Bronchial epithelial cell (primary cell): ENCODE measurements around the gene SBNO2. TPM values are rescaled to one million over a fixed set of nuclear protein-coding genes. Genes with fewer than 3 reads are reported as not detected.
A peak's percentile ranks its signal among the peaks of the same experiment; 100 is the strongest.

Source experiments
- DNase-seq: peaks from one replicate; pipeline ENCODE4 v3.0.0-alpha.2; 2010; ENCODE audit warnings: low read depth
- FAIRE-seq: peaks from 2 replicates; lab custom pipeline; 2011; peaks lifted over from hg19 to GRCh38; lab: Jason Lieb, UNC
- H3K27me3 ChIP-seq: 2 replicates; pipeline ENCODE4 v1.5.1; 2011; ENCODE audit warnings: low read length; ENCODE audit not compliant: control insufficient read depth, insufficient read depth
- H3K36me3 ChIP-seq: 2 replicates; pipeline ENCODE4 v1.5.1; 2011; ENCODE audit warnings: low read length; ENCODE audit not compliant: control insufficient read depth, insufficient read depth
- H3K4me3 ChIP-seq: 2 replicates; pipeline ENCODE4 v1.5.1; 2011; ENCODE audit warnings: mild to moderate bottlenecking, low read depth, low read length, control low read depth
- total RNA-seq: library from RNA; depleted of rRNA; stranded (reverse); fragments of >200 nt; gene quantifications from 2 replicates; pipeline ENCODE4 v1.2.1, GENCODE V29; 2014
- TF ChIP-seq, protein P1 (sequence below): IDR thresholded peaks from 2 replicates; pipeline ENCODE4 v1.5.1; 2011; ENCODE audit warnings: mild to moderate bottlenecking, moderate library complexity, low read length, control low read depth, inconsistent platforms; ENCODE audit not compliant: insufficient read depth, severe bottlenecking

The SBNO2 gene
- total RNA-seq, 1 donor from 2014 or later, result 16.8 TPM

GRCh38 chr19:1199531-1199930 is 25.5 kb upstream of the SBNO2 start:
- FAIRE-seq (no peak), DNase-seq (no peak)
- Histone ChIP-seq H3K36me3 (no peaks in the 10 kb centered on the region), H3K4me3 (no peak overlapping the region), H3K27me3 (no peaks in the 10 kb centered on the region)
- TF ChIP-seq, protein P1, sequence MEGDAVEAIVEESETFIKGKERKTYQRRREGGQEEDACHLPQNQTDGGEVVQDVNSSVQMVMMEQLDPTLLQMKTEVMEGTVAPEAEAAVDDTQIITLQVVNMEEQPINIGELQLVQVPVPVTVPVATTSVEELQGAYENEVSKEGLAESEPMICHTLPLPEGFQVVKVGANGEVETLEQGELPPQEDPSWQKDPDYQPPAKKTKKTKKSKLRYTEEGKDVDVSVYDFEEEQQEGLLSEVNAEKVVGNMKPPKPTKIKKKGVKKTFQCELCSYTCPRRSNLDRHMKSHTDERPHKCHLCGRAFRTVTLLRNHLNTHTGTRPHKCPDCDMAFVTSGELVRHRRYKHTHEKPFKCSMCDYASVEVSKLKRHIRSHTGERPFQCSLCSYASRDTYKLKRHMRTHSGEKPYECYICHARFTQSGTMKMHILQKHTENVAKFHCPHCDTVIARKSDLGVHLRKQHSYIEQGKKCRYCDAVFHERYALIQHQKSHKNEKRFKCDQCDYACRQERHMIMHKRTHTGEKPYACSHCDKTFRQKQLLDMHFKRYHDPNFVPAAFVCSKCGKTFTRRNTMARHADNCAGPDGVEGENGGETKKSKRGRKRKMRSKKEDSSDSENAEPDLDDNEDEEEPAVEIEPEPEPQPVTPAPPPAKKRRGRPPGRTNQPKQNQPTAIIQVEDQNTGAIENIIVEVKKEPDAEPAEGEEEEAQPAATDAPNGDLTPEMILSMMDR, result no peak

GRCh38 chr19:1189419-1189818 is 15.4 kb upstream of the SBNO2 start:
- FAIRE-seq, result no peak
- peak; percentile 63 for DNase-seq

DNA sequence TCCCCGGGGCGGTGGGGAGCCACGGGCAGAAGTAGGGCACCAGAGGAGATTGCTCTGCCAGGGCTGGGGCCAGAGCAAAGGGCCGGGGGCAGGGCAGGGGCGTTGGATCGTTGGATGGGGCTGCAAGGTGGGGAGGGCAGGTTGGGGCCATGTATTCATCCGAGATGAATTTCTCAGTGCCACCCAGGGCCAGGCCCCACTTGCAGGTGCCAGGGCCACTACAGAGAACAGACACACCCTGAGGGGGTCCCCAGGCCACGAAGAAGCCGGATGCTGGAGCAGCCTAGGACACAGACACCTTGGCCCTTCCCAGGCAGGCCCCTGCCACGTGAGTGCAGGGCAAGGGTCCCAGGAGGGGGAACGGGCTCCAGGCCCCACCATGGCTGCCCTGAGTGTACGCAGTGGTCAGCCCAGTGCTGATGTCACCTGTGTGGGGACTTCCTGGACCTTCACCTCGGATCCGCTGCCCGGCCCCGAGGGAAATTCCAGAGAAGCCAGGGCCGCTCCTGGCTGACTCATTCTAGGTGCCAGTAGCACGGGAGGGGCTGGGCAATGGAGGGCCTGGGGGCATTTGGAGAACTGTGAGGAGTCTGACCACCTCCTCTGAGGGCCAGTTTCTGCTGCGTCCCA is 9.6 kb upstream of the SBNO2 start:
- no peak for FAIRE-seq
- Histone ChIP-seq H3K27me3 (no peaks in the 10 kb centered on the region), H3K4me3 (no peak overlapping the region), H3K36me3 (no peaks in the 10 kb centered on the region)
- TF ChIP-seq, protein P1, result no peak
- DNase-seq, result peak; percentile 75

More at GRCh38 chr19:1189419-1189818, 15.4 kb upstream of the SBNO2 start:
- Histone ChIP-seq H3K27me3 (no peaks in the 10 kb centered on the region), H3K4me3 (no peak overlapping the region), H3K36me3 (no peaks in the 10 kb centered on the region)
- TF ChIP-seq, protein P1, result no peak

DNA sequence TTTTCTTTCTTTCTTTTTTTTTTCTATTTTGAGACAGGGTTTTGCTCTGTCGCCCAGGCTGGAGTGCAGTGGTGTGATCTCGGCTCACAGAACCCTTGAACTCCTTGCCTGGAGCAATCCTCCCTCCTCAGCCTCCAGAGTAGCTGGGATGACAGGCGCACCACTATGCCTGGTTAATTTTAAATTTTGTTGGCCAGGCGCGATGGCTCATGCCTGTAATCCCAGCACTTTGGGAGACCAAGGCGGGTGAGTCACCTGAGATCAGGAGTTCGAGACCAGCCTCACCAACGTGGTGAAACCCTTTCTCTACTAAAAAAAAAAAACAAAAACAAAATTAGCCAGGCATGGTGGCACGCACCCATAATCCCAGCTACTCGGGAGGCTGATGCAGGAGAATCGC is 8.7 kb upstream of the SBNO2 start:
- TF ChIP-seq, protein P1, result no peak
- Histone ChIP-seq H3K36me3 (no peaks in the 10 kb centered on the region), H3K4me3 (no peak overlapping the region), H3K27me3 (no peaks in the 10 kb centered on the region)
- FAIRE-seq (no peak), DNase-seq (peak; percentile 59)

DNA sequence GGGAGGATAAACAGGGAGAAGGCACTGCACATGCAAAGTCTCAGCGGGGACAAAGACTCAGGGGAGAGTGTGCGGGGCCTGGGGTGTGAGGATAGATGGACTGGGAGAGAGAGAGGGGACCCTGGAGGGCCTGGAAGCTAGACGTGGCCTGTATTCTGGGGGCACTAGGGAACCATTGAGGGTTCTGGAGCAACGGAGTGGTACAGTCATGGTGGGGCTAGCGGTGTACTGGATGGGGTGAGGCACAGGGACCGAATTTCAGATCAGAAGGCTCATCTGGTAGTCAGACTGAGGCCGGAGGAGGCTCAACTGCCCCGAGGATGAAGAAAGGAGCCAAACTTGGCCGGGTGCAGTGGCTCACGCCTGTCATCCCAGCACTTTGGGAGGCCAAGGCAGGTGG is 8.0 kb upstream of the SBNO2 start:
- DNase-seq, result no peak
- TF ChIP-seq, protein P1, result no peak
- Histone ChIP-seq H3K4me3 (no peak overlapping the region), H3K27me3 (no peaks in the 10 kb centered on the region), H3K36me3 (no peaks in the 10 kb centered on the region)
- FAIRE-seq, result no peak

GRCh38 chr19:1181606-1182005 is 7.5 kb upstream of the SBNO2 start:
- DNase-seq, result peak; percentile 73
- no peak for FAIRE-seq
- Histone ChIP-seq H3K4me3 (no peak overlapping the region), H3K36me3 (no peaks in the 10 kb centered on the region), H3K27me3 (no peaks in the 10 kb centered on the region)
- TF ChIP-seq, protein P1, result no peak
